Activated naive CD8-positive, alpha-beta T cell treated with anti-CD3 and anti-CD28 coated beads, Interleukin-2, amount 50 U/mL, for 24 hours (primary cell): ENCODE results near the gene GRB10.

Experiments used
- ATAC-seq: fragments of 150-1000 bp; cut with Tn5 transposase; one replicate; pipeline ENCODE4 v1.10.0; 2021
- DNase-seq: peaks from one replicate; pipeline ENCODE4 v3.0.0; 2021
- H3K27ac Mint-ChIP-seq: one replicate; pipeline ENCODE4 v1.8.0; 2021; ENCODE audit warnings: mild to moderate bottlenecking, mixed read lengths
- H3K27me3 Mint-ChIP-seq: one replicate; pipeline ENCODE4 v1.8.0; 2021; ENCODE audit warnings: mixed read lengths
- H3K36me3 Mint-ChIP-seq: one replicate; pipeline ENCODE4 v1.8.0; 2021; ENCODE audit warnings: low read depth, mixed read lengths
- H3K4me1 Mint-ChIP-seq: one replicate; pipeline ENCODE4 v1.8.0; 2021; ENCODE audit warnings: mixed read lengths
- H3K4me3 Mint-ChIP-seq: one replicate; pipeline ENCODE4 v1.8.0; 2021; ENCODE audit warnings: mild to moderate bottlenecking, moderate library complexity, mixed read lengths
- H3K9me3 Mint-ChIP-seq: one replicate; pipeline ENCODE4 v1.8.0; 2021; ENCODE audit warnings: mixed read lengths

Gene GRB10

GRCh38 chr7:50681432-50682045 is 101.2 kb downstream of the GRB10 start:
- Mint-ChIP-seq H3K36me3 (no peaks in the 10 kb centered on the region), H3K27ac (no peak overlapping the region), H3K4me1 (no peaks in the 10 kb centered on the region), H3K4me3 (no peak overlapping the region), H3K27me3 (no peaks in the 10 kb centered on the region), H3K9me3 (no peaks in the 10 kb centered on the region)
- no peak for ATAC-seq
- no peak for DNase-seq

- H3K4me3 Mint-ChIP-seq, result no peak overlapping the region
- no peaks in the 10 kb centered on the region for H3K36me3 Mint-ChIP-seq
- no peaks in the 10 kb centered on the region for H3K9me3 Mint-ChIP-seq
- DNase-seq (no peak), ATAC-seq (no peak)
- no peak overlapping the region for H3K27ac Mint-ChIP-seq
- H3K4me1 Mint-ChIP-seq, result no peaks in the 10 kb centered on the region
- H3K27me3 Mint-ChIP-seq, result no peaks in the 10 kb centered on the region
Measured at GRCh38 chr7:50679218-50680007, 103.3 kb downstream of the GRB10 start.

GRCh38 chr7:50678586-50678985 is 104.1 kb downstream of the GRB10 start:
- no peak overlapping the region for H3K27ac Mint-ChIP-seq
- DNase-seq (no peak), ATAC-seq (no peak)
- H3K4me1 Mint-ChIP-seq, result no peaks in the 10 kb centered on the region
- H3K36me3 Mint-ChIP-seq, result no peaks in the 10 kb centered on the region
- H3K4me3 Mint-ChIP-seq, result no peak overlapping the region
- no peaks in the 10 kb centered on the region for H3K9me3 Mint-ChIP-seq
- H3K27me3 Mint-ChIP-seq, result no peaks in the 10 kb centered on the region

DNA sequence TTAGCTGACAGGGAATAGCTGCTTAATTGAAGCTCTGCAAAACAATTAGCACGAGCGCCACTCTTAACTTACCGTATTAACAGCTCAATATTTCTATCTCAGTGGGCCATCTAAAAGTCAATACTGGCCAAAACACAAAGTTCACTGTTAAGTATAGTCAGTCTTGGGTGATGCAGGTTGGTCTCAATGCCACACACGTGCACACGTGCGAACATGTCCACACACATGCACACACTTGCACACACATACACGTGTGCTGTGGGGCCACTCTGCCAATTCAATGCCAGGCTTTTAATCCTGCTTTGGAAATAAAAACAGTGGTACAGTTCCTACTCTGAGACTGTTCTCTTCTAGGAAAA is 105.1 kb downstream of the GRB10 start:
- no peak overlapping the region for H3K27ac Mint-ChIP-seq
- no peaks in the 10 kb centered on the region for H3K4me1 Mint-ChIP-seq
- no peak overlapping the region for H3K4me3 Mint-ChIP-seq
- H3K9me3 Mint-ChIP-seq, result no peaks in the 10 kb centered on the region
- H3K36me3 Mint-ChIP-seq, result no peaks in the 10 kb centered on the region
- no peaks in the 10 kb centered on the region for H3K27me3 Mint-ChIP-seq
- no peak for DNase-seq
- no peak for ATAC-seq

DNA sequence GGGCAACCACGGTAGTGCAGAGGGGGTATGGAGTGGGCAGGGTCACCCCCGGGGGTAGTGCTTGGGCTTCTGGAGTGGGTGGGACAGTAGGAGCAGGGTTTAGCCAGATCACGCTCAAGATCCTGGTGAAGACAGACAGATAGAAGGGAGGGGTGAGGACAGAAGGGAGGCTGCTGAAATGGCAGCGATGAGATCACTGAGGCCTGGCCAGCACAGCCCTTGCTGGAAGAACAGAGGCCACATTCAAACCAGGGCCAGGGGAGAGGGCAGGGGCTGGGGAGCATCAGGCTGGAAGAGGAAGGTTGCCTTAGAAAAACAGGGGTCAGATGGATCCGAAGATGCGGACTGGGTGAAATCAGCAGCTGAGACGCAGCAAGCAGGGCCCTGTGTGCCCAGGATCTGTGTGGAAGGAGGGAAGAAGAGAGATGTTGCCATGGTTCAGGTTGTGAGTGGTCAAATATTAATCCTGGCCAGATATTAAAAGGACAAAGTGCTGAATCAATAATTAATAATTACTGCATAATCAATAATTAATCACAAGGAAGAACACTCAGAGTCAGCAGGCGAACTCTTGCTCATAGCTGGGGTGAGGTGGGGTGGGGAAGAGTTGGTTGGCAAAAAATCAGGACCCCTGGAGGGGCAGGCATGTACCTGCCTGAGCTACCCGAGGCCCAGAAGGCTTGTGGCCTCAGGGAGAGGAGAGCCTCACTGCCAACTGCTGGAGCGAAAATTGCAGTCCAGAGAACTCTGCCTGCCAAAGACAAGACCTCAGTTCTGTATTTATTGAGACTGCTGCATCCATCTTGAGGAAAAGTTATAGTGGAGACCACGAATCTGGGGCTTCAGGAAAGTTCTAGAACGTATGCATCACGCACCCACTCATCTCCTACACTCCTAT is 105.7 kb downstream of the GRB10 start:
- DNase-seq (no peak), ATAC-seq (no peak)
- Mint-ChIP-seq H3K36me3 (no peaks in the 10 kb centered on the region), H3K27me3 (no peaks in the 10 kb centered on the region), H3K9me3 (no peaks in the 10 kb centered on the region), H3K27ac (no peak overlapping the region), H3K4me1 (no peaks in the 10 kb centered on the region), H3K4me3 (no peak overlapping the region)

DNA sequence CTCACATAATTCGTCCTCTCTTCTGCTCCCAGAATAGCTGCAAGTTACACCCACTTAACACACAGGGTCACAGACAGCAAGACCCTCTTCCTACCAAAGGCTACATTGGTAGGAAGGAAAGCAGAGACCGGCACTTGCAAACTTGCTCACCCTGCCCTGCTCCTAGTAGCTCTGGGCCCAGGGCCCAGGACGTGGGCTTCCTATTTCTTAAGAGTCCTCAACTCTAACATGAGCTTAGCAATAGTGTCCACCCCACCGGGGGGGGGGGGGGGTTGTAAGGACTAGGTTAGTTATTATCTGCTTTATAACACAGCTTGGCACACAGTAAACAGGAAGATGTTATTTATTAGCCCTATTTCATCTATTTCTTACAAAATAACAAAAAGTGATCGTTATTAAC is 106.6 kb downstream of the GRB10 start:
- no peaks in the 10 kb centered on the region for H3K4me1 Mint-ChIP-seq
- DNase-seq (no peak), ATAC-seq (no peak)
- H3K4me3 Mint-ChIP-seq, result no peak overlapping the region
- H3K27me3 Mint-ChIP-seq, result no peaks in the 10 kb centered on the region
- H3K27ac Mint-ChIP-seq, result no peak overlapping the region
- no peaks in the 10 kb centered on the region for H3K36me3 Mint-ChIP-seq
- no peaks in the 10 kb centered on the region for H3K9me3 Mint-ChIP-seq

DNA sequence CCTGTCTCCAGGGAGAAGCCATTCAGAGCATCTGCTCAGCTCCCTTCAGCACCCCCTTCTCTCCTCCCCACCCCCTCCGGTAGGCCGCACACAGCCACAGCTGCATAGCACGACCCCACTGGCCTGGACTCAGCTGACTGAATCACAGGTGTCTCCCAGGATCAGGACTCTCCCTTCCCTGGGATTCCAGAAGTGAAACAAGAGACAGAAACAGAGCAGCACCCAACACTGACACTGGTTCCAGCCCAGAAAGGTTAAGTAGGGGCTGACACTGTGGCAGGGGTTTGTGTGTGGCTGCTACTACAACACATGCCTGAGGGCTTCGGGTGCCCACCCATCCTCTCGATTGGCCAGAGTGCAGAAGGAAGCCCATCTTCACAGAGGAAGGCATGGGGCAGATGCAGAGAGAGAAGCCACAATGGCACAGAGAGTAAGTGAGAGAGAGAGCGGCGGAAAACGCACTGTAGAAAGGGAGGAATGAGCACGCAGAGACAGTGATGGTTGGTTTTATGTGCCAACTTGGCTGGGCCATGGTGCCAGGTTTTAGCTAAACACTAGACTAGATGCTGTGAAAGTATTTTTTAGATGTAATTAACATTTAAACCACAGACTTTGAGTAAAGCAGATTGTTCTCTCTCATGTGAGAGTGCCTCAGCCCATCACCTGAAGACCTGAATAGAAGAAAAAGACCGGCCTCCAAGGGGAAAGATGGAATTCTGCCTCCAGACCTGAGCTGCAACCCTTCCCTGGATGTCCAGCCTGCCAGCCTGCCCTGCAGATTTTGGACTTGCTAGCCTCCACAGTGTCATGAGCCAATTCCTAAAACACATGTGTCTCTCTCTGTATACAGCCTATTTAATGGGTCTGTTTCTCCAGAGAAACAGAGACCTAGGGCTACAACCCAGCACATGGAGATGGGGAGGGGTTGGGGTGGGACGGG is 107.5 kb downstream of the GRB10 start:
- ATAC-seq (no peak), DNase-seq (no peak)
- H3K27ac Mint-ChIP-seq, result no peak overlapping the region

GRCh38 chr7:50674299-50674698 is 108.4 kb downstream of the GRB10 start:
- no peak overlapping the region for H3K27ac Mint-ChIP-seq
- no peaks in the 10 kb centered on the region for H3K4me1 Mint-ChIP-seq
- H3K36me3 Mint-ChIP-seq, result no peaks in the 10 kb centered on the region
- H3K27me3 Mint-ChIP-seq, result no peaks in the 10 kb centered on the region
- no peak overlapping the region for H3K4me3 Mint-ChIP-seq
- no peaks in the 10 kb centered on the region for H3K9me3 Mint-ChIP-seq
- no peak for DNase-seq
- no peak for ATAC-seq

More for the DNA sequence above, 107.5 kb downstream of the GRB10 start:
- Mint-ChIP-seq H3K27me3 (no peaks in the 10 kb centered on the region), H3K9me3 (no peaks in the 10 kb centered on the region), H3K4me1 (no peaks in the 10 kb centered on the region), H3K4me3 (no peak overlapping the region), H3K36me3 (no peaks in the 10 kb centered on the region)

DNA sequence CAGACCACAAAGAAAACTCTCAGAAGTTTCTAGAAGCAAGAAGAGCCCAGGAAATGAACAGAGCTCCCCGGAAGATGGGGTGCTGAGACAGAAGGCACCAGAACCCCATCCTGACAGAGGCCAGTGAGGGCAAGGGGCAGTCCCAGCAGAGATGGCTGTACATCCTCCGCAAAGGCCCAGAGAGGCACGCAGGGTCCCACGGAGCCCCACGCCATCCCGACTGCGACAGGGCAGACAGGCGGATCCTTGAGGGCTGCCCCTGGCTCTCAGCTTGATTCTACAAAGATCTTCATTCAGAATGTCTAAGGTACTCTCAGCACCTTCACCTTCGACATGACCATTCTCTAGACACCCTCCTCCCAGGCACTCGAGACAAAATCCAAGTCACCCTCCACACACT is 109.6 kb downstream of the GRB10 start:
- no peaks in the 10 kb centered on the region for H3K27me3 Mint-ChIP-seq
- no peaks in the 10 kb centered on the region for H3K36me3 Mint-ChIP-seq
- ATAC-seq, result no peak
- H3K27ac Mint-ChIP-seq, result no peak overlapping the region
- DNase-seq, result no peak
- no peak overlapping the region for H3K4me3 Mint-ChIP-seq
- H3K4me1 Mint-ChIP-seq, result no peaks in the 10 kb centered on the region
- no peaks in the 10 kb centered on the region for H3K9me3 Mint-ChIP-seq

- Mint-ChIP-seq H3K9me3 (no peaks in the 10 kb centered on the region), H3K4me3 (no peak overlapping the region), H3K4me1 (no peaks in the 10 kb centered on the region), H3K36me3 (no peaks in the 10 kb centered on the region), H3K27ac (no peak overlapping the region), H3K27me3 (no peaks in the 10 kb centered on the region)
- ATAC-seq, result no peak
- DNase-seq, result no peak
Measured at GRCh38 chr7:50672045-50672444, 110.7 kb downstream of the GRB10 start.

DNA sequence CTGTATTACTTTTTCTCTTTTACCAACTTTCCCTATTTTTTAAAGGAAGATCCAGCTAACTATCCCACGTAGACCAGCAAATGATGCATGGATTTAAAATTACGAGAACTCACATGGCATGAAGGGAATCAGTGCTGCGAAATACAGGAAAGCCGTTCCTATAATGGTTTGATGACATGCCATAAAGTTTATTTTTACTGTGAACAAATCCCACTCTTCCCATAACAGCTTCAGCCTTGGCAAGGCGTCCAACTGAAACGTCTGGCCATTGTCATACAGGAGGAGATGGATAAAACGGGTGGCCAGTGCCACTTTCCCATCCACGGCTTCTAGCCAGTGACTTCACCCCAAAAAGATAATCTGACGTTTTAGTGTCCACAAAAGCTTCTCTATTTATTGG is 111.3 kb downstream of the GRB10 start:
- Mint-ChIP-seq H3K27ac (no peak overlapping the region), H3K36me3 (no peaks in the 10 kb centered on the region), H3K27me3 (no peaks in the 10 kb centered on the region), H3K9me3 (no peaks in the 10 kb centered on the region), H3K4me1 (no peaks in the 10 kb centered on the region), H3K4me3 (no peak overlapping the region)
- ATAC-seq (no peak), DNase-seq (no peak)

GRCh38 chr7:50669890-50670289 is 112.8 kb downstream of the GRB10 start:
- no peak for ATAC-seq
- H3K27ac Mint-ChIP-seq, result no peak overlapping the region
- H3K9me3 Mint-ChIP-seq, result no peaks in the 10 kb centered on the region
- no peaks in the 10 kb centered on the region for H3K36me3 Mint-ChIP-seq
- no peaks in the 10 kb centered on the region for H3K27me3 Mint-ChIP-seq
- H3K4me1 Mint-ChIP-seq, result peaks cover 5% of the 10 kb centered on the region
- H3K4me3 Mint-ChIP-seq, result no peak overlapping the region
- no peak for DNase-seq

GRCh38 chr7:50667789-50668226 is 114.9 kb downstream of the GRB10 start:
- peaks cover 22% of the 10 kb centered on the region for H3K4me1 Mint-ChIP-seq
- DNase-seq, result no peak
- no peaks in the 10 kb centered on the region for H3K9me3 Mint-ChIP-seq

GRCh38 chr7:50667338-50667737 is 115.4 kb downstream of the GRB10 start:
- no peak overlapping the region for H3K4me3 Mint-ChIP-seq
- no peak for DNase-seq
- H3K4me1 Mint-ChIP-seq, result peaks cover 27% of the 10 kb centered on the region
- H3K9me3 Mint-ChIP-seq, result no peaks in the 10 kb centered on the region
- H3K36me3 Mint-ChIP-seq, result no peaks in the 10 kb centered on the region
- H3K27ac Mint-ChIP-seq, result no peak overlapping the region
- ATAC-seq, result no peak
- H3K27me3 Mint-ChIP-seq, result no peaks in the 10 kb centered on the region

More at GRCh38 chr7:50667789-50668226, 114.9 kb downstream of the GRB10 start:
- Mint-ChIP-seq H3K36me3 (no peaks in the 10 kb centered on the region), H3K4me3 (no peak overlapping the region), H3K27ac (no peak overlapping the region), H3K27me3 (no peaks in the 10 kb centered on the region)
- no peak for ATAC-seq
